Pancreas (tissue), 10 donors: Measurements from ENCODE around the gene MESP2. TPM values are rescaled to one million over a fixed set of nuclear protein-coding genes. Genes with fewer than 3 reads are reported as not detected.
"Not testable (repeated sequence)": the region's sequence is repeated elsewhere in the genome, so short reads cannot be mapped to it uniquely, and the experiment has no call there.

ENCODE experiments used
- ATAC-seq, 4 donors: fragments of 200-7000 bp; cut with Tn5 transposase; one replicate each; pipeline versions ENCODE4 v1.8.0 to v1.9.1; 2020; ENCODE audit warnings: mild to moderate bottlenecking in 4 of 4, moderate library complexity in 4 of 4
- DNase-seq, 6 donors: peaks; one replicate each; pipeline ENCODE4 v3.0.0-alpha.2; 2020
- FAIRE-seq: peaks from 2 replicates; lab custom pipeline; 2012; peaks lifted over from hg19 to GRCh38; lab: Jason Lieb, UNC
- H3K27ac ChIP-seq, 4 donors: fragments of 200-600 bp; sonication (generic); 1 replicate in 3 of 4; 2 replicates in 1 of 4; pipeline versions ENCODE4 v1.5.0 to v1.8.0; 2020
- H3K27me3 ChIP-seq, 4 donors: fragments of 200-600 bp; one replicate each; pipeline ENCODE4 v1.8.0; 2021
- H3K36me3 ChIP-seq, 3 donors: fragments of 200-600 bp; sonication (generic) in 1 of 3; one replicate each; pipeline versions ENCODE4 v1.5.0 to v1.8.0; 2020 to 2021
- H3K4me1 ChIP-seq, 3 donors: fragments of 200-600 bp; one replicate each; pipeline ENCODE4 v1.8.0; 2021
- H3K4me3 ChIP-seq, 4 donors: fragments of 200-600 bp; sonication (generic) in 2 of 4; one replicate each; pipeline versions ENCODE4 v1.5.0 to v1.8.0; 2020 to 2021
- H3K9me3 ChIP-seq, 4 donors: fragments of 200-600 bp; one replicate each; pipeline ENCODE4 v1.8.0; 2021
- WGBS, 2 donors: extraction: QIAGEN DNeasy Blood & Tissue Kit; methylation state at CpG; one replicate each; pipeline ENCODE4 v1.1.7; 2013; 5-methylcytosine and 5-hydroxymethylcytosine counted together
- intact Hi-C, 3 donors: fragments of 100-400 bp; cut with DNase I; formaldehyde crosslinking; loops; one replicate each; pipeline versions ENCODE4 v1.11.1 to v1.14.2; 2022
- polyA plus RNA-seq, 2 donors: library from polyadenylated mRNA; stranded (reverse); fragments of 200-250 nt; gene quantifications; one replicate each; pipeline ENCODE4 v1.2.3, GENCODE V29; 2013
- total RNA-seq, 6 donors: library from RNA; stranded (reverse); fragmentation: NEBNext Ultra II Directional in 4 of 6; extraction: Animal tissue kit (Norgen Biotek cat#: 25700) in 4 of 6; gene quantifications; one replicate each; pipeline versions ENCODE4 v1.2.1 to v1.2.4, GENCODE V29; 2021 to 2023
- TF ChIP-seq, protein P1 (sequence below), 4 donors: fragments of 200-600 bp; sonication (generic) in 3 of 4; IDR thresholded peaks; one replicate each; pipeline versions ENCODE4 v1.5.0 to v1.8.0; 2021; ENCODE audit warnings: antibody characterized with exemption in 4 of 4
- donor health status: healthy with polysubstance abuse.
- donor health status: DM: no; HTN: no; CAD: no; lungs with moderate emphysema.
- donor health status: DM: no; HTN: no; CAD: no.
- donor health status: control.
- donor health status: control.
- donor health status: Bipolar disorder and iron deficiency.
- donor health status: DM: yes; HTN: yes; CAD: no.
- donor health status: DM: no; HTN: no; CAD: no.
- donor health status: DM: no; HTN: no; CAD: no.
- donor health status: DM: yes; HTN: yes; CAD: no.

The MESP2 gene
- total and polyA plus RNA-seq, 8 donors = 0.12 to 0.46 (median 0.22) TPM; not detected in 3

DNA sequence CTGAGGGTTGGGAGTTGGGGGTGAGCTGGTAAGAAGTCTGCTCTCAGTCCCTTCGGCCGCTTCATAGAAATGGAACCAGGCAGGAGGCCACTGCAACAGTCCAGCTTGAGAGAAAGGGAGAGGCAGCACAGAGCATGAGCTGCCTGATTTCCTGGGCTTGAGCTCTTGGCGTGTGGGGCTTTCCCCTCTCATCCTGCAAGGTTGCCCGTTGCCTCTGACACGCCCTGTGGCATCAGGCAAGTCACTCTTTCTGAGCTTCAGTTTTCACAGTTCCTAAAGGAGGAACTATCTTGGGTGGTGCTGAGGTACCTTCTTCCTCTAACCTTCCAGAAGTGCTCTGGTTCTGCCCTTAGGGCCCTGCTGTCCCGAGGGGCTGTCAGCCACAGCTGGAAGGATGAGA, 4.9 kb downstream of the MESP2 start:
- WGBS, 2 donors = 90 to 91% methylated on average over 6 of the region's 6 CpGs
- Histone ChIP-seq H3K9me3 (no peaks in the 10 kb centered on the region), H3K27me3 (no peaks in the 10 kb centered on the region), H3K4me1 (peaks cover 8 to 30% (median 13%) of the 10 kb centered on the region in 3 donors), H3K27ac (no peak overlapping the region), H3K36me3 (peaks cover 0 to 5% (median 4%) of the 10 kb centered on the region in 3 donors), H3K4me3 (no peak overlapping the region)
- peak in 1 of 6 donors; percentile 35 for DNase-seq
- no peak for ATAC-seq
- TF ChIP-seq, protein P1, sequence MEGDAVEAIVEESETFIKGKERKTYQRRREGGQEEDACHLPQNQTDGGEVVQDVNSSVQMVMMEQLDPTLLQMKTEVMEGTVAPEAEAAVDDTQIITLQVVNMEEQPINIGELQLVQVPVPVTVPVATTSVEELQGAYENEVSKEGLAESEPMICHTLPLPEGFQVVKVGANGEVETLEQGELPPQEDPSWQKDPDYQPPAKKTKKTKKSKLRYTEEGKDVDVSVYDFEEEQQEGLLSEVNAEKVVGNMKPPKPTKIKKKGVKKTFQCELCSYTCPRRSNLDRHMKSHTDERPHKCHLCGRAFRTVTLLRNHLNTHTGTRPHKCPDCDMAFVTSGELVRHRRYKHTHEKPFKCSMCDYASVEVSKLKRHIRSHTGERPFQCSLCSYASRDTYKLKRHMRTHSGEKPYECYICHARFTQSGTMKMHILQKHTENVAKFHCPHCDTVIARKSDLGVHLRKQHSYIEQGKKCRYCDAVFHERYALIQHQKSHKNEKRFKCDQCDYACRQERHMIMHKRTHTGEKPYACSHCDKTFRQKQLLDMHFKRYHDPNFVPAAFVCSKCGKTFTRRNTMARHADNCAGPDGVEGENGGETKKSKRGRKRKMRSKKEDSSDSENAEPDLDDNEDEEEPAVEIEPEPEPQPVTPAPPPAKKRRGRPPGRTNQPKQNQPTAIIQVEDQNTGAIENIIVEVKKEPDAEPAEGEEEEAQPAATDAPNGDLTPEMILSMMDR (IDR thresholded peaks at IDR 0.05) = no peak
- FAIRE-seq = no peak
- intact Hi-C loops = no loop called here

DNA sequence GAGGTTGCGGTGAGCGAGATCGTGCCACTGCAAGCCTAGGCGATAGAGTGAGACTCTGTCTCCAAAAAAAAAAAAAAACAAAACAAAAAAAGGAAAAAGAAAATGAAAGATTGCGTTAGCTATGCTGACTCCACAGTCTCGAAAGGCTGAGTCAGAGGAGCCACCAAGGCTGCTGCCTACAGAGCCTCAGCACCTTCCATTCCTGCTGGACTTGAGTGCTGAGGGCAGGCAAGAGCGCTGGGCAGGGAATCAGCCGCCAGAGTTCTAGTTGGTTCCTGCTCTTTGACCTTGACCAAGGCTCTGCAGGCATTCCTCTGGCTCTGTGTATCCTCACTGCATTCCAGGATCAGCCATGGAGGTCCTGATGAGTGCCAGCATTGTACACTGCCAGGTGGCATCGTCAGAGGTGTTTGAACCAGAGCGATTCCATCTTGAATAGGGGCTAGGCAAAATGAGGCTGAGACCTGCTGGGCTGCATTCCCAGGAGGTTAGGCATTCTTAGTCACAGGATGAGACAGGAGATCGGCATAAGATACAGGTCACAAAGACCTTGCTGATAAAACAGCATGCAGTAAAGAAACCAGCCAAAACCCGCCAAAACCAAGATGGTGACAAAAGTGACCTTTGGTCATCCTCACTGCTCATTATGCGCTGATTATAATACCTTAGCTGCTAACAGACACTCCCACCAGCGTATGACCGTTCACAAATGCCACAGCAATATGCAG, 5.9 kb downstream of the MESP2 start:
- Histone ChIP-seq H3K27ac (no peak overlapping the region), H3K36me3 (peaks cover 0 to 5% (median 4%) of the 10 kb centered on the region in 3 donors), H3K4me3 (no peak overlapping the region), H3K4me1 (peaks cover 9 to 34% (median 16%) of the 10 kb centered on the region in 3 donors), H3K27me3 (no peaks in the 10 kb centered on the region), H3K9me3 (no peaks in the 10 kb centered on the region)
- ATAC-seq = peak; percentile 30 to 56 (median 44)
- intact Hi-C loops = no loop called here
- WGBS, 2 donors = 73 to 76% methylated on average over 15 of the region's 15 CpGs
- no peak for FAIRE-seq
- DNase-seq = peak in 4 of 6 donors; percentile 29 to 52 (median 38)
- TF ChIP-seq, protein P1 (IDR thresholded peaks at IDR 0.05) = no peak

DNA sequence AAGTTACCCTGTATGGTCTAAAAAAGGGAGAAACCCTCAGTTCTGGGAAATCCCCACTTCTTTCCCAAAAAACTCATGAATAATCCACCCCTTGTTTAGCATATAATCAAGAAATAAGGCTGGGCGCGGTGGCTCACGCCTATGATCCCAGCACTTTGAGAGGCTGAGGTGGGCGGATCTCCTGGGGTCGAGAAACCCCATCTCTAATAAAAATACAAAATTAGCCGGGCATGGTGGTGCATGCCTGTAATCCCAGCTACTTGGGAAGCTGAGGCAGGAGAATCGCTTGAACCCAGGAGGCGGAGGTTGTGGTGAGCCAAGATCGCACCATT, 6.5 kb downstream of the MESP2 start:
- H3K27me3 ChIP-seq, ATAC-seq, H3K27ac ChIP-seq, H3K36me3 ChIP-seq, FAIRE-seq, H3K9me3 ChIP-seq, H3K4me3 ChIP-seq, intact Hi-C loops: not testable (repeated sequence)
- peaks cover 9 to 34% (median 16%) of the 10 kb centered on the region in 3 donors for H3K4me1 ChIP-seq
- WGBS, 2 donors = 93 to 94% methylated on average over 9 of the region's 9 CpGs
- peak in 2 of 6 donors; percentile 12 to 21 for DNase-seq

DNA sequence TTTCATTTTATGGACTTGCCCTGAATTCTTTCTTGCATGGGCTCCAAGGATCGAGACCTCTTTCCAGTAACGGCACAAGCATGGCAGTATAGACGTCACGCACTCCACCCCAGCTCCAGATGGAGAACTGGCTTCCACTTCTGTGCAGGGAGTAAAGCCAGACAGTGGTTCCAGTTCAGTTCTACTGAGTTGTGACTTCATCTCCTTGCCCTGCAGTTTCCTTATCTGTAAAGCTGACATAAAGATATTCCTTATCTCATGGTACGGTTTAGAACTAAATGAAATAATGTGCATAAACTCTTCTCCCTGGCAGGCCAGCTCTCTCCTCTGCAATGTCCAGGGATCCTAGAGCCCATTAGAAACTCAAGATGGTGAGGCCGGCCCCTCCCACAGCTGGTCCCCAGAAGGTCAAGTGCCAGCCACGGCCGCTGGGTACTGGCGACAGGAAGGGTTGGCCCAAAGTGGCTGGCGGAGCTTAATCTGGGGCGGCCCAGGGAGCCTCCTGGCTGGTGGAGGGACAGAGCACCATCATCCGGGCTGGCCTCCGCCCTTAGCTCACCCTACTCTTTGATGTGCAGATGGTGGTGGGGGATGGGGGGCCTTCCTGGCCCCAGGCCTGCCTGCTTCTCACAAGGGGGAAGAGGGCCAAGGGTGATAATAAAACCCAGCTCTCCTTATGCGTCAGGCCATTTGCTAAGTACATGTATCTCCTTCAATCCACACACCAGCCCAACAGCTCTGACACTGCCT, 7.2 kb downstream of the MESP2 start:
- ATAC-seq (peak; percentile 40 to 55 (median 48)), DNase-seq (peak in 4 of 6 donors; percentile 54 to 84 (median 64)), FAIRE-seq (no peak)
- Histone ChIP-seq H3K4me3 (no peak overlapping the region), H3K27me3 (no peaks in the 10 kb centered on the region), H3K9me3 (no peaks in the 10 kb centered on the region), H3K4me1 (peaks cover 9 to 34% (median 16%) of the 10 kb centered on the region in 3 donors), H3K27ac (peak overlapping the region in 2 of 4 donors; percentile 21 to 28), H3K36me3 (peaks cover 0 to 13% (median 6%) of the 10 kb centered on the region in 3 donors)
- intact Hi-C loops = no loop called here
- TF ChIP-seq, protein P1 (IDR thresholded peaks at IDR 0.05) = no peak
- WGBS, 2 donors = 43 to 45% methylated on average over 14 of the region's 14 CpGs

DNA sequence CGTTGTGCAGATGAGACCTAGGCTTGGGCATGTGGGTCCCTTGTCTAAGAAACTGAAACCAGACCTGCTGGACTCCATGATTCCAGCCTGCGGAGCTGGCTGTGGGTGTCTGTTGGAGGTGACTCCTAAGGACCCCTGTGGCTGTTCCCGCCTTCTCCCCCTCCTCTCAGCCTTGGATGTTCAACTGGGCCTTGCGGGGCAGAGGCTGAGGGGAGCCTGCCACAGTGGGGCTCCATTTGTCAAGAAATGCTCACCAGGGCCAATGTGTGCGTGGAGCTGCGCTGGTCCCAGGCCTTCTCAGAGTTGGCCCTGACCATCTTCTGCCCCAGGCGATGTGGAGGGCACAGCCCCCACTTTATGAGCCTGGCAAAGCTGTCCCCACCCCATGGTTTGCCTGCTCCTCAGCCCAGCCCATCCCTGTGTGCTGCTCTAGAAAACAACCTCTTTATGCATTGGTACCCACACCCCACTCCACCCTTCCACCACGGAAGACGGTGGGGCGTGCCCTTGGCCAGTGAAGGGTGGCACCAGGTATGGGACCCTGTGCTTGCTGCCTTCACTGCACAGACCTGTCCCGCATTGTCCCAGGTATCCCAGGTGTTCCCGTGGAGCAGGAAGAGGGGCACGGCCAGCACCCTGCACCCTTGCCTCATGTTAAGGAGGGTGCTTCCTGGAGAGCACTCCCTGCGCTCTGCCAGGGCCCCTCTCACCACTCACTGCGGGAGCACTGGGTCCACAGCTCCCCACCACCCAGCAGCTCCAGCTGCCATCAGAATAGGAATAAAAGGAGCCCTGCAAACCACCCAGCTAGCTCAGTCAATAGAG, 7.9 kb downstream of the MESP2 start:
- WGBS, 2 donors = 73 to 75% methylated on average over 15 of the region's 15 CpGs
- DNase-seq (peak in 4 of 6 donors; percentile 38 to 69 (median 42)), ATAC-seq (peak; percentile 14 to 24 (median 22)), FAIRE-seq (no peak)
- peaks cover 0 to 21% (median 10%) of the 10 kb centered on the region in 3 donors for H3K36me3 ChIP-seq
- TF ChIP-seq, protein P1 (IDR thresholded peaks at IDR 0.05) = no peak
- no peaks in the 10 kb centered on the region for H3K27me3 ChIP-seq
- intact Hi-C loops = no loop called here
- H3K4me3 ChIP-seq = no peak overlapping the region
- H3K27ac ChIP-seq = peak overlapping the region in 3 of 4 donors; percentile 5 to 61 (median 28)
- H3K9me3 ChIP-seq = no peaks in the 10 kb centered on the region
- peaks cover 9 to 34% (median 16%) of the 10 kb centered on the region in 3 donors for H3K4me1 ChIP-seq
